GM12872 (cell line): ENCODE data around the gene PCCA.

Experiments used
- TF ChIP-seq, protein P1 (sequence below): IDR thresholded peaks from 3 replicates; pipeline ENCODE4 v1.5.1; 2011; ENCODE audit warnings: low read depth, mild to moderate bottlenecking, low read length, moderate library complexity; ENCODE audit not compliant: insufficient read depth

The PCCA gene

DNA sequence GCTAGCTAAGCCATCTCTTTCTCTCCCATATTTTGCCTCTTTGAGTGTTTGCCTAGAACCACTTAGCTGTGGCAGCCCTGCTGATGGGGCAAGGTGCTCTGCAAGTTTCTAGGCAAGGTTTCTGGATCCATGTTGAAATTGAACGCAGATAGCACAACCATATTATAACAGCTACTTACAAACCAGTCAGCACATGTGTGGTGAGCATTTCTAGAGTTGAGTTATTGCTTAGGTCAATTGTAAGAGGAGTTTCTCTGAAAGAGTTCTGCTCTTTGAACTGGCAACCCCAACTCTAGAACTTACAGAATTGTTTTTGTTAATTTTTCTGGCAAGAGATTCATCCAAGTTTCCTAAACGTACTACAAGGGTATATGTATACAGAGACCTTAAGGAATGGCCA, 396.4 kb downstream of the PCCA start:
- TF ChIP-seq, protein P1, sequence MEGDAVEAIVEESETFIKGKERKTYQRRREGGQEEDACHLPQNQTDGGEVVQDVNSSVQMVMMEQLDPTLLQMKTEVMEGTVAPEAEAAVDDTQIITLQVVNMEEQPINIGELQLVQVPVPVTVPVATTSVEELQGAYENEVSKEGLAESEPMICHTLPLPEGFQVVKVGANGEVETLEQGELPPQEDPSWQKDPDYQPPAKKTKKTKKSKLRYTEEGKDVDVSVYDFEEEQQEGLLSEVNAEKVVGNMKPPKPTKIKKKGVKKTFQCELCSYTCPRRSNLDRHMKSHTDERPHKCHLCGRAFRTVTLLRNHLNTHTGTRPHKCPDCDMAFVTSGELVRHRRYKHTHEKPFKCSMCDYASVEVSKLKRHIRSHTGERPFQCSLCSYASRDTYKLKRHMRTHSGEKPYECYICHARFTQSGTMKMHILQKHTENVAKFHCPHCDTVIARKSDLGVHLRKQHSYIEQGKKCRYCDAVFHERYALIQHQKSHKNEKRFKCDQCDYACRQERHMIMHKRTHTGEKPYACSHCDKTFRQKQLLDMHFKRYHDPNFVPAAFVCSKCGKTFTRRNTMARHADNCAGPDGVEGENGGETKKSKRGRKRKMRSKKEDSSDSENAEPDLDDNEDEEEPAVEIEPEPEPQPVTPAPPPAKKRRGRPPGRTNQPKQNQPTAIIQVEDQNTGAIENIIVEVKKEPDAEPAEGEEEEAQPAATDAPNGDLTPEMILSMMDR: no peak

DNA sequence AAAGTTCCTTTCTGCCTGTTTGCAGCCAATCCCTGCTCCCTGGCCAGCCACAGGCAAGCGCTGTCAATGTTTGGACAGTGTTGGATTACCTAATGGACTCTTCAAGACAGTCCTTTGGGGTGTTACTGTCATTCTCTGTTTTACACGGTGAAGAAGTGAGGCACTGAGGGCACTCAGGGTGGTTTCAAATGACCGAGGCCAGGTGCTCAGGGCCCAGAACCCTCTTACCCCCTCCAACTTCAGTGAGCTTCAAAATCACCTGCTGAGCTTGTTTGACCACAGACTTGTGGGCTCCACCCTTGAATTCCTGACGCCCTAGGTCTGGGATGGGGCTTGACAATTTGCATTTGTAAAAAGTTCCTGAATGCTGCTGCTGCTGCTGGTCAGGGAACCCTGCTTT, 401.8 kb downstream of the PCCA start:
- TF ChIP-seq, protein P1: no peak

DNA sequence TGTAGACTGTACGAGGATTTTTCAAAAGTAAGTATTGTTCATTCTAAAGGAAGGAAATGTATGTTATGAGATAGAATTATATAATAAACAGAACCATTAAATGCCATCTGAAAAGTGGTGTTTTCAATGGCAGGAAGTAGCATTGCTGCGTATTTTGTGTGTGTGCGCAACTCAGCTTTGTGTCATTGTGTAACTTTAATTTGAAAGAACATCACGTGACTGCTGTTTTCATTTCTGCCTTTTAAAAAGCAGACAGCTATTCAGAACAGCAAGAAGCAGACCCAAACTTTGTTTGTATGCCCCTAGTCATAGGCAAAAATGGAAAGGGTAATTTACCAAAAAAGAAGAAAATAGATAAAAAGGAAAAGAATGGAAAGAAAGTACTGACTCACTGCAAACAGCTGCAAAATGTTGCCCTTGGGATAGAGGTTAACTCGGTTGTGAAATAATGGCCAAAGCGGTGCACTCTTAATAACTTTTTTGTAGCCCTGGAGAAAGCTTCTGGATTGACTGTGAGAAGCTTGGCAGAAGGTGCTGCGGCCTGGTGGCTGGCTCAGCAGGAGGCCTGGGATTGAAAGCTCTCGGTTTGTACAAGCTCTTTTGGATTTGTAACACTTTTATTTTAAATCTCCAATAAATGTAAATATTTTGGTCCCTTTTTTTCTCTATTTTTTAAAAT, 402.4 kb downstream of the PCCA start:
- TF ChIP-seq, protein P1: no peak

DNA sequence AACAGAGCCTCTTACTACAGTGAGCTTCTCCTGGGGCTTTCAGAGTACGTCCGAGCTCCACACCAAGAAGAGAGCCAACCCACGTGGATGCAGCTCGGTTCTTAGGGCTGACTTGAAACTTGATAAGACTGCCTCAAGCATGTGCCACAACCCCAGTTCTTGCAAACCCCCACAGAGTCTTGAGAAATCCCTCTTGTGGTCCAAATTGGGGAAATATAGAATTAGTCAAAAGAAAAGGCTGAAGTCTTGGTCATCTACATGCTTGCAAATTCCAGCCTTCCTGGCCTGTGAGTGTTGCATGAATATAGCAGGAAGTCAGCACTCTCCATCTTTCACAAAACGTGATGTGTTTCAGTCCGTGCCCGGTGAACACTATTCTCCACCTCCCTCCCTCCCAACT, 404.5 kb downstream of the PCCA start:
- TF ChIP-seq, protein P1: no peak

DNA sequence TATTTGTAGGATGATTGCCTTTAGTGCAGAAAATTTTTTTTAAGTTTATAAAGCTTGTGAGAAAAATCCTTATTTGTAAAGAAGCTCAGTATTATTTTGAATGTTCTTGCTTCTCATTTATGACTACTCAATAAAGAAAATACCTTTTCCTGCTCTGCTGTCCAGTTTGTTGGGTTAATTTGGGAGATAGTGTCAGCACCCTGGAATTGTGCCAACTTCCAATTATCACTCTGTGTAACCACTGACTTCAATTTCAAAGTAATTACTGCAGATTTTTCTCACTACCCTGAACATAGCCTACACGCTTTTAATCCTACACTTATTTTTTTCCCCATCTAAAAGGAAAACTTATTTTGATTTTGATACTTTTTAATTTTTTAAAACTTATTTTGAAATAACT, 406.6 kb downstream of the PCCA start:
- TF ChIP-seq, protein P1: no peak

DNA sequence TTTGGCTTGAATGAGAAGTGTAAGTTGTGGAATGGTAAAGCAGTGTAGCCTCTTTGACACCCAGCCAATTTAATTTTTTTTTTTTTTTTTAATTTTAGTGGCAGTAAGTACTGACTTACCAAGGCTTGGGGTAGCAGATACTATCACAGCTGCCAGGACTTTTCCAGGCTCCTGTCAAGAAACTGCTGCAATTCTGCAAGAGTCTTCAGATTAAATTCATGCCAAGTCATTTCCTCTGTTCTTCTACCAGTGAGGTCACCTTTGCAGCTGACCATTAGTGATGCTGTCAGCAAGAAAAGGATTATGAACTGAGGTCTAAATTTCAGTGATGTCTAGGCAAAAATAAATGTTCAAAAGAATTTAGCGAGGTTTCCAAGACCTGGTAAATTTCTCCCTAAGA, 408.5 kb downstream of the PCCA start:
- TF ChIP-seq, protein P1: no peak

DNA sequence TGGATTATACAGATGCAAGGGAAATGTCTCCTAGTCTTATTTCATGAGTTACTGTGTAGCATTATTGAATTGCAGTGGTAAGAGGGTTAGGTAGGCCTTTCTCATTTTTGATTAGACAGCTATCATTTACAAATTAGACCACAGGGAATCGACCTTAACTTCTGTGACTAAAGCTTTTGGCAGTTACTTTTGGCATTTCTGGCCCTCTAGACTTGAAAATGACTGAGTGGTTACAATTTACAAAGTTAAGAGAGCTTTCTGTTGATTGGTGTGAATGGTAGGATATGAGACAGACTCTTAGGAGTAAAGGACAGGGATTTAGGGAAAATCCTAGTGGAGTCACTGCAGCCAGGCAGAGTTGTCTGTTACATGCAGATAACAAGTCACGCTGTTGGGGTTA, 413.6 kb downstream of the PCCA start:
- TF ChIP-seq, protein P1: no peak
